ENCODE measurements around the gene RTKN2.

RTKN2 gene

DNA sequence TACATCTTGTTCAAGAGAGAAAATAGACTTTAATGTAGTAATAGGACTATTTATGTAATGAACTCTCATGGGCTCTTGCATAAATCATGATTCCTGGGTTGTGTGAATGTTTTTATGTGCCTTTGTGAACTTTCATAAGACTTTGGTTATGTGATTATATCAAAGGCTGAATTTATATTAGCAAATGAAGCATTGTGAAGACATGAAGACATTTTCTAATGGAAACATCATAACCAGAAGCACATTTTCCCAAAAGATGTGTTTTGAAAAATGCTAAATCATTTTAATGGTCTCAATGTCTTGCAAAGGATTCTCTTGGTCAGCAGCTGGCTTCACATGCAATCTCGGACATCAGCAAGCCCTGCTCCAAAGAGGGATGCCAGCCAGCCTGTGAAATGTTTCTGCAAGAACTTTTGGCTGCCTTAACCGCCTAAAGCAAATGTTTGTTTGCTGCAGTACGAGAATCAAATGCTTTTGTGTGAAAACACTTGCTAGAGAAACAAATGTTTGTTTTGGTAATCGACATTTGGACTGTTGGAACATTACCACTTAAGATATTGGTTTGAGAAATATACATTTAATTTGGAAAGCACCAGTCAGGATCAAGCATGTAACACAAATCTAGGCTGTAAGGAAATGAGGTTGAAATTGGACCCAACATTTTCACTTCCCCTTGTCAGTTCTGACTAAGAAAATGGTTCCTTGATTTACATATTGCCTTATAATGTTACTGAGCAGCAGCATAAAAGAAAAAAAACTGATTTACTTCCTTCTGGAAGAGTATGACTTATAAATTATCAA, 102.1 kb downstream of the RTKN2 start:
- no peak for DNase-seq

DNA sequence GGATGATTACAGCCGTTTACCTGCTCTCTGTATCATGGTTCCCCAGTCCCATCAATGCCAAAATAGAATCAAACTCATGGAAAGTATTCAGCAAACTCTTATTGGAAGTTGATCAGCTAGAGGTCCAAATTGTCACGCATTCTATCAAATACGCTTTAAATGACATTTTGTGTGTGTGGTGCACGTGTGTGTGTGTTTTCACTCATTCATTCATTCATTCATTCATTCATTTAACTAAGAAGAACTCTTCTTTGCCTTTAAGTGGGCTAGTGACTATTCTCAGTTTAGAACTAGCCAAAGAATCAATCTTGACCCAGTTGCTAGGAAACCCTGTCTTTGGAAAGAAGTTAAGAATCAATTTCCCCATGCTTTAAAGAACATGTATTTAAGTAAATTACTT, 102.8 kb downstream of the RTKN2 start:
- DNase-seq = no peak

DNA sequence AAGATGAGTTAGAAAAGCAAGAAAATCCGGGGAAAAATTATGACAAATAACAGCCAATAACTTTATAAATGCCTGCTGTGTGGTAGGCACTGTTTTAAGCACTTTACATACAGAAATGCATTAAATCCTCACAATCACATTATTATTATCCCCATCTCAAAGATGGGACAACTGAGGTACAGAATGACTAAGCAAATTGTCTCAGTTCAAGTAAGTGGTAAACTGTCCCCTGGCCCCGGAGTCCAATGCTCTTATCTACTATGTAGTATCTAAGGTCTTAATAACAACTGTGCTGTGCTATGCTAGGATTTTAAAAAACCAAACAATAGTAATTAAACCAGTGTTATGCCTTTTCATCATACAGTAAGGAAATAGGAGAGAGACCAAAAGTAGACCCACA, 105.6 kb downstream of the RTKN2 start:
- no peak for DNase-seq

DNA sequence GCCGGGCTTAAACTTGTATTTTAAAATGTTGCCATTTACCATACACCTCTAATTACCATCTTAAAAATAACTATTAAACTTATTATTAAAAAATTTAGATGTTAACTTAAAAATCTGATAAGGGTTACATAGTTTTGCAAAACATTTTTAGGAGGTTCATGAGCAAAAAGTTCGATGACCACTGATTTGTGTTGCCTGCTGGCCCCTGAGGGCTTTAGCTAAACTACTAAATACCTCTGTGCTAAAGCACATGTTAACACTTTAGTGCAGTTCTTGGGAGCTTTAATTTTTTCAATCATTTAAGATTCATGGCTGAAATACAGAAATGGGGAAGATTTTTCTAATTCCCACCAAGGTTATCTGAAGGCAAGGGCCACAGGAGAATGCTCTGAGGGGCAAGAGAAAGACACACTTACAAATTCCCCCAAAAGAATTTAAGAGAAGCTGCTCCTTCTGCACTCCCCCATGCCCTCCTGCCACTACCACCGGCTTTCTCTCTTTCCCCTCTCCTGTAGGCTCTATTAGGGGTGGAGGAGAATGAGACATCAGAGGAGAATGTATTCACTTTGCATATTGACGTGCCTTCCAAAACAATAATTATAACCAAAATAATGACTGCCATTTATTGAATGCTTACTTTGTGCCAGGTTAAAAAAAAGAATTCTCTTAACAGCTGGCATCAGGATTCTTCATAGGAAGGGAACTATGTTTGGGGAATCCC, 106.2 kb downstream of the RTKN2 start:
- DNase-seq = no peak

GRCh38 chr10:62159351-62159750, 109.3 kb downstream of the RTKN2 start:
- DNase-seq = no peak

- no peak for DNase-seq
Observed at GRCh38 chr10:62157601-62158000, 111.0 kb downstream of the RTKN2 start.

DNA sequence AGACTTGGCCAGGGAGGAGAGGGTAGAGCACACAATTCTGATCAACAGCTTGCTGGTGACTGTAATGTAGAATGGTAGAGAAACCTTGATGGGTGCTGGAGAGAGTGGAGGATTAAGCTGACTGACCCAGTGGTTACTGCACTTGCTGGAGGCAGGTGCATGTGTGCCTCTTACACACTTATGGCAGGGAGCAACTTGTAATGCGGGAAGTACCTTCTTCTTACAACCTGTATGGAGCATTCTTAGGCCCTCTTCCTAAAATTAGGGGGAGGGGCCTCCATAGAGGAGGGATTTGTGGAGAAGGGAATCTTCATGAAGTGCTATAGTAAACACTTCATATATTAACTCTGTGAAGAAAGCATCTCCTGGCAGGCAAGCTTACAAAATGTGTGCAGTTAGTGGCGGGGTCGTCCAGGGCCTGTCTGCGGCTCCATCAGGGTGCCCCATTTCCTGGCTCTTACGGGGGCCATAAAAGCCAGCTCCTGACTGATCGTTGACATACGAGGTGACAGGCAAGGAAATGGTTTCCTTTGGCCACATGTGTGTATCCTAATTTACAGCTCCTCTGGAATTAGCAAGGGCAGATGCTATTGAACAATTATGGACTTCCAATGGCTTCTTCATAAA, 113.5 kb downstream of the RTKN2 start:
- DNase-seq = no peak

DNA sequence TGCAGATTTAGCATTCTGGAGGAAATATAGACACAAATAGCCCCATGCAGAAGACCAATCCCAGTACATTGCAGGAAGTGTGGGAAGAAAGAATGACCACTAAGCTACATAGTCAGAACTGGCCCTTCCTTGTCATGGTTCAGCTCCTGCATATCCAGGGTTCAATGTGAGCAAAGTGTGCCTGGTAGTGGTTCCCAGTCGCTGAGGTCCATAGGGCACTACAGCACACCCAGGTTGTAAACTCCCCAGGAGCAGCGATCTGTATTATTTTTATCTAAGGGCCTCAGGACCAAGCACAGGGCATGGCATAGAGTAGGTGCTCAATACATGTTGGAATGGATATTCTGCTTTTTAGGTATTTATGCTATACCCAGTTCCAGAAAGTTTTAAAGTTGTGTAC, 114.4 kb downstream of the RTKN2 start:
- DNase-seq = no peak

DNA sequence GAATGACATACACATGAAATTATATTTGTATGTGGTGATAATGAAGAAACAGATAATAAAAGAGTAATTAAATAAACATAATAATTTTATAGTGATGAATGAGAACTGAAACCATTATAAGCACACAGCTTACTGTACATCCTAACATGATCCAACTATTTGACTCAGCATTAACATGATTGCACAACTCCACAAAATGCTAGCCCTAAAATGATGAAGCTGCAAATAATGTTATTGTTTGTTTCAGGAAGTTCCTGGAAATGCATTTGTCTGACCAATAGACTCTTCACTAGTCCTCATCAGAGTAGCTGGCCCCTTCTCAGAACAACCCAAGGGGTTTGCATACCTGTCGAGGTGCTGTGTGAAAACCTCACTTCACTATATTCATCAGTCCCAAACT, 115.5 kb downstream of the RTKN2 start:
- DNase-seq = no peak

DNA sequence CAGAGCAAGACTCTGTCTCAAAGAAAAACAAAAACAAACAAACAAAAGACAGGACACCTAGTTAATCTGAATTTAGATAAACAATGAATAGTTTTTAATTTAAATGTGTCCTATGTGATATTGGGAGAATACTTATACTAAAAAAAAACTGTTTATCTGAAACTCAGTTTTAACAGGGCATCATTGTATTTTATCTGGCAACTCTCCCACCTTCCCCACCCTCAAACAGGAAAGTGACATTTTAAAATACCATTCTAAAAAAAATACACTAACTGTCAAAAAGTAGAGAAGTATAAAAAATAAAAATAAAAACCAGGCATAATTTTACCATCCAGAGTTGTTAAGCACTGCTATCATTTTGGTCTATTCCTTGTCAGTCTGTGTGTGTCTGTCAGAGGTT, 119.0 kb downstream of the RTKN2 start:
- no peak for DNase-seq

- DNase-seq = no peak
Observed at GRCh38 chr10:62148155-62148554, 120.5 kb downstream of the RTKN2 start.

GRCh38 chr10:62147425-62147824, 121.2 kb downstream of the RTKN2 start:
- DNase-seq = no peak

- no peak for DNase-seq
Observed at GRCh38 chr10:62136931-62137330, 131.7 kb downstream of the RTKN2 start.

- no peak for DNase-seq
Observed at GRCh38 chr10:62133618-62134017, 135.0 kb downstream of the RTKN2 start.
